ENCODE measurements around the gene YTHDC2.
"Not testable (repeated sequence)": the region's sequence is repeated elsewhere in the genome, so short reads cannot be mapped to it uniquely, and the experiment has no call there.

Gene YTHDC2

GRCh38 chr5:113520429-113520828 is 6.9 kb downstream of the YTHDC2 start:
- DNase-seq (ENCODE audit: low read depth), result no peak

GRCh38 chr5:113520899-113521298 is 7.4 kb downstream of the YTHDC2 start:
- no peak for DNase-seq (ENCODE audit: low read depth)

GRCh38 chr5:113523168-113523567 is 9.7 kb downstream of the YTHDC2 start:
- no peak for DNase-seq (ENCODE audit: low read depth)

GRCh38 chr5:113524927-113525326 is 11.4 kb downstream of the YTHDC2 start:
- DNase-seq (ENCODE audit: low read depth), result no peak

- no peak for DNase-seq (ENCODE audit: low read depth)
Observed at GRCh38 chr5:113526421-113526820, 12.9 kb downstream of the YTHDC2 start.

DNA sequence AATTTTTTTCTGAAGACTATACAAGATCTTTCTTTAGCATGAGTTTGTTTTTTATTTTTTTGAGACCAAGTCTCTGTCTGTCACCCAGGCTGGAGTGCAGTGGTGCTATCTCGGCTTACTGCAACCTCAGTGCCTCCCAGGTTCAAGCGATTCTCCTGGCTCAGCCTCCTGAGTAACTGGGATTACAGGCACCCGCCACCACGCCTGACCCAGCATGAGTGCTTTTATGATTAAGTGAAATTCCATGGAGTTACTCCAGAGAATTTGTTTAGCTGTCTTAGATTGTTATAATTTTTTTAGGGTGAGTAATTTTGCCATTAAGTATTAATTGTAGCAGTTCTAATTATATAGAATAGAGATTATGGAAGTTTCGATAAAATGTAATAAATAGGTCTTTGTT is 14.3 kb downstream of the YTHDC2 start:
- no peak for DNase-seq (ENCODE audit: low read depth)

GRCh38 chr5:113531481-113532159 is 18.1 kb downstream of the YTHDC2 start:
- DNase-seq (ENCODE audit: low read depth), result no peak

- DNase-seq (ENCODE audit: low read depth), result no peak
Observed at GRCh38 chr5:113538313-113538712, 24.8 kb downstream of the YTHDC2 start.

GRCh38 chr5:113546703-113547183 is 33.2 kb downstream of the YTHDC2 start:
- DNase-seq (ENCODE audit: low read depth), result peak; percentile 26

DNA sequence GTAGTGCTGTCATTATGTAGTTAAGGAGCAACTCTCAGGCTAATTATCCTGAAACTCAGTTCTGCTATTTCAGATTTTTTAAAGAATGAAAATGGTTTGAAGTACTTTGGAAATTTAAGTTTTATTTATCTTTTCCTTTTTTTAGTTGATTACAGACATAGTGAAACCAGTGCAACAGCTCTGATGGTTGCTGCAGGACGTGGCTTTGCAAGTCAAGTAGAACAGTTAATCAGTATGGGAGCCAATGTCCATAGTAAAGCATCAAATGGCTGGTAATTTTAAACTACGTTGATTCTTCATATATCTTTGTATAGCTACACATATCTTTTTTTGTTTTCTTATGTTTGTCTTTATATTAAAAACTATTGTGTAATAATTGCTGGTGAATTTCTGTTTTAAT is 34.9 kb downstream of the YTHDC2 start:
- DNase-seq (ENCODE audit: low read depth), result no peak

- no peak for DNase-seq (ENCODE audit: low read depth)
Observed at GRCh38 chr5:113552137-113552536, 38.6 kb downstream of the YTHDC2 start.

DNA sequence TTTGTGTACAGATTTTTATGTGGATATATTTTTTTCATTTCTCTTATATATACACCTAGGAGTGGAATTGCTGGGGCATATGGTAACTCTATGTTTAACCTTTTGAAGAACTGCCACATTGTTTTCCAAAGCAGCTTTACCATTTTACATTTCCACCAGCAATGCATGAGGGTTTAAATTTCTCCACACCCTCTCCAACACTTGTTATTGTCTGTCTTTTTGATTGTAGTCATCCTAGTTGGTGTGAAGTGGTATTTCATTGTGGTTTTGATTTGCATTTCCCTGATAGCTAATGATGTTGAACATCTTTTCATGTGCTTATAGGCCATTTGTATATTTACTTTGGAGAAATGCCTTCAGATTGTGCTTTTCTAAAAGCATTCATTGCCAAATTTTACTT is 39.1 kb downstream of the YTHDC2 start:
- no peak for DNase-seq (ENCODE audit: low read depth)

- no peak for DNase-seq (ENCODE audit: low read depth)
Observed at GRCh38 chr5:113562828-113563400, 49.4 kb downstream of the YTHDC2 start.

GRCh38 chr5:113569396-113569795 is 55.9 kb downstream of the YTHDC2 start:
- no peak for DNase-seq (ENCODE audit: low read depth)

- no peak for DNase-seq (ENCODE audit: low read depth)
Observed at GRCh38 chr5:113572716-113573115, 59.2 kb downstream of the YTHDC2 start.

DNA sequence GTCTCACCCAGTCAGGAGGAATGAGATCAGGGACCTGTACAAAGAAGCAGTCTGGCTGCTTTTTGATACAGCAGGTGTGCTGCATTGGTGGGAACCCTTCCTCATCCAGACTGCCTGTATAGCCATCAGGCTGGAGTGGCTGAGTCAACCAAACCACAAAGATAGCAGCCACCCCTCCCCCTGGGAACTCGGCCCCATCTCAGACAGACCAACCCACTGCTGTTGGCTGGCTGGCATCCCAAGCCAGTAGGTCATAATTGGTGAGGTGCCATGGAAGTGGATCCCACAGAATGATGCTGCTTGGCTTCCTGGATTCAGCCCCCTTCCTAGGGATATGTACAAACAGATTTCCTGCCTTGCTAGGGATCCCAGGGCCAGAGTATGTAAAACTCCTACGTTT is 60.9 kb downstream of the YTHDC2 start:
- peak; percentile 87 for DNase-seq (ENCODE audit: low read depth)

DNA sequence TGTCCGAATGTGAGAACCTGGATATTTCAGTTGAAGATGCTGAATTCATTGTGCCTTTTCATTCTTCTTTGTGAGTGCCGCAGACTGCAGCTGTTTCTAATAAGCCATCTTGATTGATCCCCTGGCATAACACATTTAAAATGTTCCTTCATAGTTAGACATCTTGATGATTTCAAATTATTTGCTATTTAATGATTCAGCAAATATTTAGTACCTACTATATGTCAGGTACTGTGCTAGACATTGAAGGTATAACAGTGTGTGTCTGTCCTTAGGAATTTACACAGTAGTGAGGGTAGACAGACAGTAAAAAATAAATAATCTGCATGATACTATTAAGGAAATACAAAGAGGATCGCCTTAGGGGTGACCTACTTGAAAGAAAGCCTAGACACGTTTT is 61.6 kb downstream of the YTHDC2 start:
- no peak for DNase-seq (ENCODE audit: low read depth)

DNA sequence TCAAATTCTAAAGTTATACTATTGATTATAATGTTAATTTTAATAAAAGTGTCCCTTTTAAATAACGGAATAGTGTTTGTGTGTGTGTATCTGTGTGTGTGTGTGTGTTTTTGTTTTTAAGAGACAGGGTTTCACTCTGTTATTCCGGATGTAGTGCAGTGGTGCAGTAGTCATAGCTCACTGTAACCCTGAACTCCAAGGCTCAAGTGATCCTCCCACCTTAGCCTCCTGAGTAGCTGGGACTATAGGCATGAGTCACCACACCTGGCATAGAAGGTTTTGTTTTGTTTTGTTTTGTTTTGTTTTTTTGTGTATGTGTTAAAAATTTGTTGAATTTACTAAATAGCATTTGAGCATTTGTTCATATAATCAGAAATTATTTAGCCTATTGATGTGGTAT is 64.6 kb downstream of the YTHDC2 start:
- no peak for DNase-seq (ENCODE audit: low read depth)

DNA sequence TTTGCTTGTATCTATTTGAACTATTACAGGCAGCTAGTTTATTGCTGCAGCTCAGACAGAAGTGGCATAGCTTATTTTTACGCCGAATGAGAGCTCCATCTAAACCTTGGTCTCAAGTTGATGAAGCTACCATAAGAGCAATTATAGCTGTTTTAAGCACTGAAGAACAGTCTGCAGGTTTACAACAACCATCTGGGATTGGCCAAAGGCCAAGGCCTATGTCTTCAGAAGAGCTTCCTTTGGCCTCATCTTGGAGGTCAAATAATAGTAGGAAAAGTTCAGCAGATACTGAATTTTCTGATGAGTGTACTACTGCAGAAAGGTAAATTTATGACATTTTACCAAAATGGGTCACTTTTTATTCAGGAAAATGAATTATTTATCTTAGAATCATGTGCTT is 67.9 kb downstream of the YTHDC2 start:
- DNase-seq (ENCODE audit: low read depth), result no peak

GRCh38 chr5:113598150-113598549 is 84.7 kb downstream of the YTHDC2 start:
- DNase-seq (ENCODE audit: low read depth), result no peak

DNA sequence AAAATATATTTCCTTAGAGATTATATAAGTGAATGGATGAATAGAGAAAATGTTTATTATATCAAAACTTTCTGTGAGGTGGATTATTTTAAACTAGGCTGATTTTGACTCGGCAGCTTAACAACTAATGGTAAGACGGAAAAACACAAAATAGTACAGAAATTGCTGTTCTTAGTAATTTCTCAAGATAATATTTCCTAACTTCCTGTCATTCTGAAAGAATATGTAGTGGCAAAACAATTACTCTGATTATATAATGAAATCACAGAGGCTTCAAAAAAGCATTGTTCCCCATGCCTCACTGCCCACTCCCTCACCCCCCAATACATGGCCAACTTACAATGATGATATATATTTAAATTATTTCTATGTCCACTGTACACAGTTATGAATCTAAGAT is 85.4 kb downstream of the YTHDC2 start:
- DNase-seq (ENCODE audit: low read depth), result no peak

DNA sequence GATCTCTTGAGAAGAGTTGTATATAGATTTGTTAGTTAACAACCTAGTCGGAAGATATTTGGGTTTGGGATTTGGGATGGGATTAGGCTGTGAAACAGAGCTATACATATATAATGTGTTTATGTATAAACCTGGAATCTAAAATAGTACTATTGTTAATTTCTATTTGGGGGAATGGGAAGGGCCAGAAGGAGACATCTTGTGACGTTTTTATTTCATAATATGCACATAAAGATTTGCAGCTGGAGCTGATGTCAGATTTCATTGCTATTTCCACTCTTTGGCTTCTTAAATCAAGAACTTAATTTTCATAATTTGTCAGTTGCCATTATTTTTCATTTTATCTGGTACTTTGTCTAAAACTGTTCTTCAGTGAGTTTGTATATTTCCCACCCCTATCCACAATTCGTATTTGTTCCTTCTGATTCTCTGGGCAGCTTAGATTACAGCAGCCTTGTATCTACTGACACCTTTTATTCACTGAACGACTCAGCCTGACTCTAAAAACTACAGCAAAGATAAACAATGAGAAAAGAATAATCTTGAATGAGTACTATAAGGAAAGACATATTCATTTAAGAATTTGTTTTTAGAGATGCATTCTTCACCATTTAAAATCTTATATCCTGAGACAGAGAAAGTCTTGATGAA is 86.9 kb downstream of the YTHDC2 start:
- no peak for DNase-seq (ENCODE audit: low read depth)

GRCh38 chr5:113601423-113601822 is 87.9 kb downstream of the YTHDC2 start:
- DNase-seq (ENCODE audit: low read depth), result no peak

DNA sequence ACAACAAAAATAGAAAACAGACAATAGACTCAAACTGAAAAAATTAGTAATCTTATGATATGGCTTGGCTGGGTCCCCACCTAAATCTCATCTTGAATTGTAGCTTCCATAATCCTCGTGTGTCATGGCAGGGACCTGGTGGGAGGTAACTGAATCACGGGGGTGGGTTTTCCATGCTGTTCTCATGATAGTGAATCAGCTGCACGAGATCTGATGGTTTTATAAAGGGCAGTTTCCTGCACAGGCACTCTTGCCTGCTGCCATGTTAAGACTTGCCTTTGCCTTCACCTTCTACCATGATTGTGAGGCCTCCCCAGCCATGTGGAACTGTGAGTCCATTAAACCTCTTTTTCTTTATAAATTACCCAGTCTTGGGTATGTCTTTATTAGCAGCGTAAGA is 89.8 kb downstream of the YTHDC2 start:
- not testable (repeated sequence) for DNase-seq (ENCODE audit: low read depth)
